SK-N-SH (cell line): ENCODE results near the gene HAAO. TPM values are rescaled to one million over a fixed set of nuclear protein-coding genes. Genes with fewer than 3 reads are reported as not detected.

Source experiments
- CTCF ChIA-PET: fragments of 300-600, 350-600 bp; formaldehyde crosslinking; extraction: SDS; loops from one replicate; lab custom pipeline; 2021; lab: Yijun Ruan, JAX
- POLR2A ChIA-PET: fragments of 350-600 bp; sonication (Branson Sonifier 250); formaldehyde crosslinking; extraction: SDS; loops from one replicate; lab custom pipeline; 2020; ENCODE audit warnings: antibody characterized with exemption, inconsistent platforms; lab: Yijun Ruan, JAX
- DNase-seq: peaks from one replicate; pipeline ENCODE4 v3.0.0; 2012
- H2AFZ ChIP-seq: fragments of 200-600 bp; sonication (generic); 2 replicates; pipeline ENCODE4 v1.8.1; 2016; ENCODE audit warnings: antibody characterized with exemption, mild to moderate bottlenecking, low read depth
- H3F3A ChIP-seq: fragments of 200-600 bp; sonication (generic); replicated peaks from 2 replicates; pipeline ENCODE3; 2016; ENCODE audit warnings: antibody characterized with exemption, mild to moderate bottlenecking; ENCODE audit not compliant: insufficient read depth
- H3K27ac ChIP-seq, 2 experiments: fragments of 200-500 bp in 1 of 2; fragments of 200-600 bp in 1 of 2; sonication (Bioruptor generic) in 1 of 2; sonication (generic), shearing (Covaris generic) in 1 of 2; 2 replicates each; pipeline versions ENCODE4 v1.5.1 to v1.6.1; 2014 to 2016; ENCODE audit warnings: low read depth in 2 of 2, inconsistent platforms in 1 of 2, low read length in 1 of 2, mild to moderate bottlenecking in 1 of 2, mixed read lengths in 1 of 2
- H3K27me3 ChIP-seq: fragments of 200-600 bp; sonication (generic), shearing (Covaris generic); 2 replicates; pipeline ENCODE4 v1.6.1; 2016; ENCODE audit warnings: mixed run types; ENCODE audit not compliant: insufficient read depth
- H3K36me3 ChIP-seq, 2 experiments: fragments of 200-500 bp in 1 of 2; fragments of 200-600 bp in 1 of 2; sonication (Bioruptor generic) in 1 of 2; sonication (generic) in 1 of 2; replicated peaks in 1 of 2; 2 replicates each; pipeline versions ENCODE3 to v1.5.1; 2014 to 2016; ENCODE audit warnings: low read length in 1 of 2, mild to moderate bottlenecking in 1 of 2; ENCODE audit not compliant: insufficient read depth in 2 of 2, control insufficient read depth in 1 of 2
- H3K4me1 ChIP-seq, 2 experiments: fragments of 200-500 bp in 1 of 2; fragments of 200-600 bp in 1 of 2; sonication (Bioruptor generic) in 1 of 2; sonication (generic), shearing (Covaris generic) in 1 of 2; 2 replicates each; pipeline versions ENCODE4 v1.5.1 to v1.6.1; 2014 to 2016; ENCODE audit warnings: low read depth in 1 of 2, low read length in 1 of 2, mixed run types in 1 of 2; ENCODE audit not compliant: insufficient read depth in 2 of 2, control insufficient read depth in 1 of 2
- H3K4me2 ChIP-seq: fragments of 200-600 bp; sonication (generic), shearing (Covaris generic); 2 replicates; pipeline ENCODE4 v1.6.1; 2017; ENCODE audit warnings: mixed run types
- H3K4me3 ChIP-seq, 2 experiments: fragments of 200-500 bp in 1 of 2; fragments of 200-600 bp in 1 of 2; sonication (Bioruptor generic) in 1 of 2; sonication (generic), shearing (Covaris generic) in 1 of 2; 2 replicates each; pipeline versions ENCODE4 v1.5.1 to v1.8.1; 2014 to 2016; ENCODE audit warnings: low read depth in 2 of 2, inconsistent platforms in 1 of 2, low read length in 1 of 2, mild to moderate bottlenecking in 1 of 2, mixed read lengths in 1 of 2, moderate library complexity in 1 of 2
- H3K79me2 ChIP-seq: fragments of 200-600 bp; sonication (generic); 2 replicates; pipeline ENCODE4 v1.8.1; 2017; ENCODE audit warnings: mild to moderate bottlenecking; ENCODE audit not compliant: insufficient read depth
- H3K9ac ChIP-seq: fragments of 200-600 bp; sonication (generic); 2 replicates; pipeline ENCODE4 v1.6.1; 2017; ENCODE audit warnings: mixed run types
- H3K9me2 ChIP-seq: fragments of 200-600 bp; sonication (generic); 2 replicates; pipeline ENCODE4 v1.6.1; 2017; ENCODE audit warnings: mixed run types
- H3K9me3 ChIP-seq: fragments of 200-600 bp; sonication (generic); 2 replicates; pipeline ENCODE4 v1.6.1; 2017; ENCODE audit warnings: mixed run types, mild to moderate bottlenecking, moderate library complexity
- H4K20me1 ChIP-seq: fragments of 200-600 bp; sonication (generic); 2 replicates; pipeline ENCODE4 v1.6.1; 2017; ENCODE audit warnings: mild to moderate bottlenecking, mixed run types; ENCODE audit not compliant: insufficient read depth
- CHD2 ChIP-seq: fragments of 150-350 bp; IDR thresholded peaks from 2 replicates; pipeline ENCODE4 v1.6.1; 2018; ENCODE audit warnings: low read length; ENCODE audit not compliant: partially characterized antibody
- FOSL2 ChIP-seq: IDR thresholded peaks from 2 replicates; pipeline ENCODE4 v1.4.0; 2012; ENCODE audit warnings: low read depth, mild to moderate bottlenecking, moderate library complexity, borderline replicate concordance
- FOXJ3 ChIP-seq: sonication (generic); formaldehyde crosslinking; IDR thresholded peaks from 2 replicates; pipeline ENCODE4 v1.5.1; 2020; ENCODE audit warnings: mild to moderate bottlenecking, missing genetic modification reagents
- FOXM1 ChIP-seq: IDR thresholded peaks from 2 replicates; pipeline ENCODE4 v1.4.0; 2012; ENCODE audit warnings: low read depth, mild to moderate bottlenecking
- JUND ChIP-seq: IDR thresholded peaks from 2 replicates; pipeline ENCODE4 v1.4.0; 2012
- MEF2A ChIP-seq: IDR thresholded peaks from 2 replicates; pipeline ENCODE4 v1.4.0; 2012; ENCODE audit warnings: low read depth, borderline replicate concordance
- MXI1 ChIP-seq: IDR thresholded peaks from 2 replicates; pipeline ENCODE4 v1.6.1; 2012; ENCODE audit warnings: mild to moderate bottlenecking, low read depth, low read length, improper control_type of control experiment
- NFIC ChIP-seq: IDR thresholded peaks from 2 replicates; pipeline ENCODE4 v1.4.0; 2012; ENCODE audit warnings: borderline replicate concordance
- POLR2AphosphoS5 ChIP-seq: IDR thresholded peaks from 2 replicates; pipeline ENCODE4 v1.6.1; 2012; ENCODE audit warnings: low read depth, low read length
- RAD21 ChIP-seq: IDR thresholded peaks from 2 replicates; pipeline ENCODE4 v1.6.1; 2012; ENCODE audit warnings: mild to moderate bottlenecking, low read length
- RCOR1 ChIP-seq: fragments of 150-350 bp; IDR thresholded peaks from 2 replicates; pipeline ENCODE4 v1.6.1; 2017; ENCODE audit warnings: antibody characterized with exemption, low read length
- RFX5 ChIP-seq: IDR thresholded peaks from 2 replicates; pipeline ENCODE4 v1.6.1; 2012; ENCODE audit warnings: mild to moderate bottlenecking, improper control_type of control experiment, low read length
- RXRA ChIP-seq: IDR thresholded peaks from 2 replicates; pipeline ENCODE4 v1.4.0; 2012; ENCODE audit warnings: low read depth, mild to moderate bottlenecking, borderline replicate concordance
- TEAD4 ChIP-seq: IDR thresholded peaks from 2 replicates; pipeline ENCODE4 v1.4.0; 2012; ENCODE audit warnings: mild to moderate bottlenecking, borderline replicate concordance; ENCODE audit not compliant: insufficient read depth
- YY1 ChIP-seq: IDR thresholded peaks from 2 replicates; pipeline ENCODE4 v1.4.0; 2012; ENCODE audit warnings: low read depth, mild to moderate bottlenecking
- ZBTB33 ChIP-seq: IDR thresholded peaks from 2 replicates; pipeline ENCODE4 v1.4.0; 2012; ENCODE audit warnings: low read depth, borderline replicate concordance
- WGBS: methylation state at CpG from one replicate; pipeline ENCODE4 v1.1.6; 2017; ENCODE audit warnings: low lambda C conversion rate; 5-methylcytosine and 5-hydroxymethylcytosine counted together
- polyA plus RNA-seq, 3 experiments: library from polyadenylated mRNA; depleted of rRNA; stranded (reverse); fragments of >200 nt; gene quantifications; 2 replicates each; pipeline ENCODE4 v1.2.3, GENCODE V29; 2012
- TF ChIP-seq, protein P1 (sequence below): IDR thresholded peaks from 2 replicates; pipeline ENCODE4 v1.6.1; 2012; ENCODE audit warnings: mild to moderate bottlenecking, low read depth, low read length, moderate library complexity
- TF ChIP-seq, protein P2 (sequence below): fragments of 150-350 bp; IDR thresholded peaks from 2 replicates; pipeline ENCODE4 v1.6.1; 2017; ENCODE audit warnings: antibody characterized with exemption, low read length, low read depth, borderline replicate concordance
- TF ChIP-seq, protein P3 (sequence below): fragments of 150-350 bp; IDR thresholded peaks from 2 replicates; pipeline ENCODE4 v1.6.1; 2016; ENCODE audit warnings: mild to moderate bottlenecking, low read depth, low read length

Gene HAAO
- polyA plus RNA-seq, 1 of the 3 experiments (the other 2 are of a cell fraction) = not detected

DNA sequence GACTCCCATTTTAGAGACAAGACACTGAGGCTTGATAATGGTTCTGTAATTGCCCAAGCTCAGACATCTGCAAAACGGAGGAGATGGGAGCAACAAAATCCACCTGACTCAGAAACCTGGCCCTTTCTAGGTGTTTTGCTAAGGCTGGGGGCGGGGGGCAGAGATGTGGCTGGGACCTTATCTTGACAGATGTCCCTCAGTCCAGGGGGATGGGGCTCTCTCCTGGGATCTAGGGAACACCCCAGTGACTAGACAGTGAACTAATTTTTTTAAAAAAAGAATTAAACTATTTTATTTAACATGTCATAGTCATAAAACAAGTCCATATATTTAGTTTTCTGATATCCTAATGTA is 32.0 kb upstream of the HAAO start:
- no peak for DNase-seq
- CTCF ChIA-PET = interaction anchor here (0.6 to 8.6 kb wide), 7 partner anchors 8 to 786 kb away, joined by 3 to 103 read pairs (median 4); no protein-coding TSS in a partner anchor
- Histone ChIP-seq H4K20me1 (no peaks in the 10 kb centered on the region), H3K9ac (no peak overlapping the region), H3K9me2 (no peaks in the 10 kb centered on the region), H3K4me2 (no peak overlapping the region)
- WGBS = 74% methylated on average over 2 of the region's 2 CpGs
- TF ChIP-seq RAD21 (no peak), MEF2A (no peak), FOXM1 (no peak), NFIC (no peak), RFX5 (no peak), POLR2AphosphoS5 (no peak), ZBTB33 (no peak), MXI1 (no peak), FOSL2 (no peak), JUND (no peak), CHD2 (no peak), YY1 (no peak), TEAD4 (no peak), RXRA (no peak), FOXJ3 (no peak), RCOR1 (no peak)
- TF ChIP-seq, protein P1, sequence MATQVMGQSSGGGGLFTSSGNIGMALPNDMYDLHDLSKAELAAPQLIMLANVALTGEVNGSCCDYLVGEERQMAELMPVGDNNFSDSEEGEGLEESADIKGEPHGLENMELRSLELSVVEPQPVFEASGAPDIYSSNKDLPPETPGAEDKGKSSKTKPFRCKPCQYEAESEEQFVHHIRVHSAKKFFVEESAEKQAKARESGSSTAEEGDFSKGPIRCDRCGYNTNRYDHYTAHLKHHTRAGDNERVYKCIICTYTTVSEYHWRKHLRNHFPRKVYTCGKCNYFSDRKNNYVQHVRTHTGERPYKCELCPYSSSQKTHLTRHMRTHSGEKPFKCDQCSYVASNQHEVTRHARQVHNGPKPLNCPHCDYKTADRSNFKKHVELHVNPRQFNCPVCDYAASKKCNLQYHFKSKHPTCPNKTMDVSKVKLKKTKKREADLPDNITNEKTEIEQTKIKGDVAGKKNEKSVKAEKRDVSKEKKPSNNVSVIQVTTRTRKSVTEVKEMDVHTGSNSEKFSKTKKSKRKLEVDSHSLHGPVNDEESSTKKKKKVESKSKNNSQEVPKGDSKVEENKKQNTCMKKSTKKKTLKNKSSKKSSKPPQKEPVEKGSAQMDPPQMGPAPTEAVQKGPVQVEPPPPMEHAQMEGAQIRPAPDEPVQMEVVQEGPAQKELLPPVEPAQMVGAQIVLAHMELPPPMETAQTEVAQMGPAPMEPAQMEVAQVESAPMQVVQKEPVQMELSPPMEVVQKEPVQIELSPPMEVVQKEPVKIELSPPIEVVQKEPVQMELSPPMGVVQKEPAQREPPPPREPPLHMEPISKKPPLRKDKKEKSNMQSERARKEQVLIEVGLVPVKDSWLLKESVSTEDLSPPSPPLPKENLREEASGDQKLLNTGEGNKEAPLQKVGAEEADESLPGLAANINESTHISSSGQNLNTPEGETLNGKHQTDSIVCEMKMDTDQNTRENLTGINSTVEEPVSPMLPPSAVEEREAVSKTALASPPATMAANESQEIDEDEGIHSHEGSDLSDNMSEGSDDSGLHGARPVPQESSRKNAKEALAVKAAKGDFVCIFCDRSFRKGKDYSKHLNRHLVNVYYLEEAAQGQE = no peak
- TF ChIP-seq, protein P2, sequence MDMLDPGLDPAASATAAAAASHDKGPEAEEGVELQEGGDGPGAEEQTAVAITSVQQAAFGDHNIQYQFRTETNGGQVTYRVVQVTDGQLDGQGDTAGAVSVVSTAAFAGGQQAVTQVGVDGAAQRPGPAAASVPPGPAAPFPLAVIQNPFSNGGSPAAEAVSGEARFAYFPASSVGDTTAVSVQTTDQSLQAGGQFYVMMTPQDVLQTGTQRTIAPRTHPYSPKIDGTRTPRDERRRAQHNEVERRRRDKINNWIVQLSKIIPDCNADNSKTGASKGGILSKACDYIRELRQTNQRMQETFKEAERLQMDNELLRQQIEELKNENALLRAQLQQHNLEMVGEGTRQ = no peak
- TF ChIP-seq, protein P3, sequence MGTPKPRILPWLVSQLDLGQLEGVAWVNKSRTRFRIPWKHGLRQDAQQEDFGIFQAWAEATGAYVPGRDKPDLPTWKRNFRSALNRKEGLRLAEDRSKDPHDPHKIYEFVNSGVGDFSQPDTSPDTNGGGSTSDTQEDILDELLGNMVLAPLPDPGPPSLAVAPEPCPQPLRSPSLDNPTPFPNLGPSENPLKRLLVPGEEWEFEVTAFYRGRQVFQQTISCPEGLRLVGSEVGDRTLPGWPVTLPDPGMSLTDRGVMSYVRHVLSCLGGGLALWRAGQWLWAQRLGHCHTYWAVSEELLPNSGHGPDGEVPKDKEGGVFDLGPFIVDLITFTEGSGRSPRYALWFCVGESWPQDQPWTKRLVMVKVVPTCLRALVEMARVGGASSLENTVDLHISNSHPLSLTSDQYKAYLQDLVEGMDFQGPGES = no peak
- TF ChIP-seq, all 33 proteins: peak for 0
- Histone ChIP-seq H3K4me1 (peaks cover 0 to 12% of the 10 kb centered on the region in 2 experiments; a peak in 1 of 4 replicates), H3K9me3 (no peaks in the 10 kb centered on the region), H2AFZ (no peak overlapping the region), H3F3A (no peaks in the 10 kb centered on the region), H3K36me3 (no peaks in the 10 kb centered on the region), H3K27ac (no peak overlapping the region), H3K27me3 (no peaks in the 10 kb centered on the region), H3K4me3 (no peak overlapping the region), H3K79me2 (no peaks in the 10 kb centered on the region)
- POLR2A ChIA-PET = no interaction called here
